Dermis microvascular lymphatic vessel endothelial cell (primary cell): ENCODE data around the gene CBFB. TPM values are rescaled to one million over a fixed set of nuclear protein-coding genes. Genes with fewer than 3 reads are reported as not detected.
A peak's percentile ranks its signal among the peaks of the same experiment; 100 is the strongest.
"Not testable (repeated sequence)": the region's sequence is repeated elsewhere in the genome, so short reads cannot be mapped to it uniquely, and the experiment has no call there.

Experiments
- DNase-seq, 2 donors: peaks; one replicate each; pipeline versions ENCODE4 v3.0.0 to v3.0.0-alpha.2; 2010; ENCODE audit warnings: low read depth in 2 of 2
- total RNA-seq: library from RNA; depleted of rRNA; stranded (reverse); fragments of >200 nt; gene quantifications from 2 replicates; pipeline ENCODE4 v1.2.1, GENCODE V29; 2014

CBFB gene
- total RNA-seq, 1 donor from 2014 or later = 51.1 TPM

- DNase-seq = no peak
Observed at GRCh38 chr16:67040906-67041305, 12.0 kb downstream of the CBFB start.

GRCh38 chr16:67041520-67041919 lies 12.6 kb downstream of the CBFB start:
- not testable (repeated sequence) for DNase-seq

DNA sequence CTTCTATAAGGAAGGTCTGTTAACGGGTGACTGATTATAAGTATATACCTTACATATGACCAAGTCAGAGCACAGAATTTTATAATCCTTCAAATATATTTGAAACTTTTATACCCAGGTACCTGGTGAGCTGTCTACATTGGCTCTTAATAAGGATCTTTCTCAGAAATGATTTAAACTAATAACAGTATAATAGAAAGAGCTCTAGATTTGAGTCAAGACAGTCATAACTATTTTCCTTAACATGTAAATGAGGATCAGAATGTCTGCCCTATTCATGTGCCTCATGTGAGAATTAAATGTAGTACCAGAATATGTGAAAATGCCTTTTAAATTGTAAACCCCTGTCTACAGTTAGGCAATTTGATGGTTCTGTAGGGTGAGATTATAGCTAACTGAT lies 14.5 kb downstream of the CBFB start:
- no peak for DNase-seq

GRCh38 chr16:67050796-67051195 lies 21.8 kb downstream of the CBFB start:
- DNase-seq = no peak

DNA sequence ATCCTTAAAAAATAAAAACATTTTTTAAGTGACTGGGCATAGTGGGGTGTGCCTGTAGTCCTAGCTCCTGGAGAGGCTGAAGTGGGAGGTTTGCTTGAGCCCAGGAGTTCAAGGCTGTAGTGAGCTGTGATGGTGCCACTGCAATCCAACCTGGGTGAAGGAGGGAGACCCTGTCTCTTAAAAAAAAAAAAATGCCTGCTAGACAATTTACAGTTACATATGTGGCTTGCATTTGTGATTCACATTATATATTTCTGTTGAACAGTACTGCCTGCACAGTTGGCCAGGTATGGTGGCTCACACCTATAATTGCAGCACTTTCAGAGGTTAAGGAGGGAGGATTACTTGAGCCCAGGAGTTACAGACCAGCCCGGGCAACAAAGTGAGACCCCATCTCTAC lies 23.4 kb downstream of the CBFB start:
- DNase-seq = no peak

GRCh38 chr16:67053767-67054334 lies 24.9 kb downstream of the CBFB start:
- no peak for DNase-seq

GRCh38 chr16:67054901-67055300 lies 26.0 kb downstream of the CBFB start:
- DNase-seq = peak in 1 of 2 donors; percentile 6

DNA sequence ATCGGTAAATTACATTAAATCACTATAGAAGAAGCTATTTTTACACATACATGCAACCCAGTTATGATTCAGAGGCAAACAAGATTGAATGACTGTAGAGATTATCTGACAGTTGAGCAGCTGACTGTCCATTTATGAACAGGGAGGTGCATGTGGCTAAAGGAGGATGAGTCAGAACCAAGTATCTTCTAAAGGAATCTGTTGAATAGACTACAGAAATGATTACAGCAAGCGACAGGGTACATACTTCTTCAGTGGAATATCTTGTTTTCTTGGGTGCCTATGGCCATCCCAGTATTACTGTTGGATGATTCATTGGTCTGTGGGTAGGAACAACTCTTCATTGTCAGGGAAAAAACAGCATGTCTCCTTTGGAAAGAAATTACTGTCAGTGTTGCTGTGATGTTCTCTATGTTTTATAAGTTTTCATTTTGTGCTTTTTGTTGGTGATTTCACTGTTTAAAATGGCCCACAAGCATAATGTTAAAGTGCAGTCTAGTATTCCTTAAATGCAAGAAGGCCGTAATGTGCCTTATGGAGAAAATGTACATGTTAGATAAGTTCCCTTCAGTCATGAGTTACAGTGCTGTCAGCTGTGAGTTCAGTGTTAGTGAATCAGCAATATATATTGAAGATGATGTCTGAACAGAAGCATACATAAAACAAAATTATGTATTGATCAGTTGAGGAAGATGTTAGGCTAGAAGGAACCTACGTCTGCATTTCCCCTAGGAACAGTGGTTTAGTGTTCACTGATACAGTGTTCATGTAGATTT lies 27.0 kb downstream of the CBFB start:
- DNase-seq = peak in 1 of 2 donors; percentile 47

GRCh38 chr16:67063008-67063407 lies 34.1 kb downstream of the CBFB start:
- DNase-seq = no peak

GRCh38 chr16:67068212-67068753 lies 39.3 kb downstream of the CBFB start:
- DNase-seq = peak in 1 of 2 donors; percentile 3

GRCh38 chr16:67071476-67072048 lies 42.6 kb downstream of the CBFB start:
- no peak for DNase-seq

DNA sequence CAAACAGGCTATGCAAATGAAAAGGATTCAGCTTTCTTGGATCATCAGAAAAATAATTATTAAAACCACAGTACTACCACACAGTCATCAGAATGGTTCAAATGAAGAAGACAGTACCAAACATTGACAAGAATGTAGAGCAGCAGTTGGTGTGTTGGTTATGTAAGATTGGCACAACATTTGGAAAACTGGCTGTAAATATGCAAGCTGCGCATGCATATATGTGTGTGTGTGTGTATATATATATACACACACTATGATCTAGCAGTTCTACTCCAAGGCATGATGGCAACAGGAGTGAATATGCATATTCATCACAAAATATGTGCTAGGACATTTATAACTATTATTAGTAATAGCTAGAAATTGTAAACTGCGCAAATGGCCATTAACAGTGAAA lies 46.4 kb downstream of the CBFB start:
- DNase-seq = no peak

DNA sequence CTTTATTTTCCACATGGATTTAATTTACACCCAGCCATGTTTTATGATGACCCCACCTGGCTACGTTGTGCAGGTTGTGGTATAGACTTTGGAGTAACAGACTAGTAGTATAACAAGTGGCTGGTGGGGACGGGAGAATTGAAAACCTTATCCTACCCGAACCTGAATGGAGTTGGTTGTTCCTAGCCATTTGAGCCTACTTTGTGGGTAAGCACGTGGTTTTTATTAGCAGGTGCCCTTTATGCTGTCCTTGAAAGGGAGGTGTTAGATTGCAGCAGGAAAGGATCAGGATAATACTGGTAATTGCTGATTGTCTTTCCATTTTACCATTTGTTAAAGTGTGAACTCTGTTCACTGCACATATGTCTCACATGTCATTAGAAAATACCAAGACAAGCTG lies 48.9 kb downstream of the CBFB start:
- DNase-seq = no peak

DNA sequence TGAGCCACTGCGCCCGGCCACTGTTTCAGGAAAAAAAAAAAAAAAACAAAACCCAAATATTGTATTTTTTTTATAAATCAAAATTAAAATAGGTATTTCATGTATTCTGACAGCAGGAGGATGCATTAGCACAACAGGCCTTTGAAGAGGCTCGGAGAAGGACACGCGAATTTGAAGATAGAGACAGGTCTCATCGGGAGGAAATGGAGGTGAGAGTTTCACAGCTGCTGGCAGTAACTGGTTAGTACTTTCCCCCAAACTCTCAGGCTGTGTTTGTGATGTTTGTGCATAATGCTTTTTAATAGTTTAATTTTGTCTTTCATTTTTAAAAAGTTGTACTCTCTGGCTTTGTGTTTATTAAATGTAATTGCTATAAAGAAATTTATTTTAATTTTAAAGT lies 53.2 kb downstream of the CBFB start:
- no peak for DNase-seq

GRCh38 chr16:67082891-67083290 lies 53.9 kb downstream of the CBFB start:
- no peak for DNase-seq

GRCh38 chr16:67084345-67085028 lies 55.5 kb downstream of the CBFB start:
- DNase-seq = no peak

DNA sequence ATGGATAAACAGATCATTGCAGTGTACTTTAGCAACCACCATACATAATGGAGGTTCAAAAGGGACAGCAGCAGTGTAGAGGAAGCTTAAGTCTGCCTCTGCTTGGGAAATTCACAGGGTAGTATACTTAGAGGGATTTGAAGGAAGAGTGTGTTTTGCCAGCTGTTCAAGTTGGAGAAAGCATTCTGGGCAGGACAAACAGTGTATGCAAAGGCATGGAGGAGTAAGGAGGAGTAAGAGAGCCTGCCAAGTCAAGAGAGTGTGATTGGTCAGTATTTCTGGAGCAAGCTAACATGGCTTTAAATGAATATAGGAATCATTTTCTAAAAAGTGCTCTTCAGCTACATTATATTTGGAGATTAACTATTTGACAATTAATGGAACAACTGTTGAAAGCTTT lies 57.9 kb downstream of the CBFB start:
- DNase-seq = peak in 1 of 2 donors; percentile 23

- DNase-seq = no peak
Observed at GRCh38 chr16:67087291-67087690, 58.3 kb downstream of the CBFB start.

DNA sequence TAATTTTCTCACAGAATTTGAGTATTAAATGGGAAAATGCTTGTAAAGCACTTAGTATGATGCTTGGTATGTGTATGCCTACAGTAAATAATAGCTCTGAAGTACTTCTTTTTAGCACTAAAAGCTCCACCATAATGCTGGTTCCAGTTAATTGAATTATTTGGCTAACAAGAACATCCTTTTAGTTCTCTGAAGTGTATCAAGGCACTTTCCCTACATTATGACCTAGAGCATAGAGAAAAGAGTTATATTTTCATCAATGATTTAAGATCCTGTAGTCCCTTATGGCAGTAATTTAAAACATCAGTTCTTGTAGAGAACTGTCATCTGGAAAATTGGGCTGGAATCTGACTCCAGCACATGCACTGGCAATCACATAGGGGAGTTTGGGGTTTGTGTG lies 58.9 kb downstream of the CBFB start:
- DNase-seq = no peak

- DNase-seq = no peak
Observed at GRCh38 chr16:67088551-67088950, 59.6 kb downstream of the CBFB start.

DNA sequence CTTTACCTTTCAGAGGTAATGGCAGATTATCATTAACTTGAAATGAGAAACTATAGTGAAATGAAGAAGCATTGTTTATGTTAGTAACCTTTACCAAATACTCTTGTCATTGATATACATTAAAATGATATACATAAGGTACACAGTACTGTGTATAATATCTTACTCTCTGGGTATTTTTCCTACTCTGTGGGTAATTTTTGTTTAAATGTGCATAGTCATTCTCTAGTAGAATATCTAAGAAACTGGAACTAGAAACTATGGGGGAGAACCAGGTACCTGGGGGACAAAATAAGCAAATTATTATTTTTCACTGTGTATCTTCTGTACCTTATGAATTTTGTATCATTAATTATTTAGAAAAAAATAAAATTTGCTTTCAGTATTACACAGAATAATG lies 60.2 kb downstream of the CBFB start:
- DNase-seq = no peak

DNA sequence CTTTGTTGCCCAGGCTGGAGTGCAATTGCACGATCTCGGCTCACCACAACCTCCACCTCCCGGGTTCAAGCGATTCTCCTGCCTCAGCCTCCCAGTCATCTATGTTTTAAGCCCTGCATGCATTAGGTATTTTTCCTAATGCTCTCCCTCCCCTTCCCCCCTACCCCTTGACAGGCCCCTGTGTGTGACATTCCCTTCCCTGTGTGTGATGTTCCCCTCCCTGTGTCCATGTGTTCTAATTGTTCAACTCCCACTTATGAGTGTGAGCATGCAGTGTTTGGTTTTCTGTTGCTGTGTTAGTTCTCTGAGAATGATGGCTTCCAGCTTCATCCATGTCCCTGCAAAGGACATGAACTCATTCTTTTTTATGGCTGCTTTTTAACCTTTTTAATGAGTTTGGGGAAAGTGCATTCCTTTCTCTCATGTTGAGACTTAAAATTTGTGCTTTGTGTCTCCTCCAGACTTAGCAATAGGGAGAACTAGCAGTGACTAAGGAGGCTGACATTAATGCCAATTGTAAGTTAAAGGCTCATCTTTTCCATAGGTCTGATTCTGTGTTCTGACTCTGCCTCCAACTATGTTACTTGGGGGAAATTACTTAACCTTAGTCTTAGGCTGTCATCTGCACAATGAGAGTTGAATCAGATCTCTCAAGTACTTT lies 63.1 kb downstream of the CBFB start:
- DNase-seq = no peak
